Measurements from ENCODE around the gene DEPDC7.
"Not testable (repeated sequence)": the region's sequence is repeated elsewhere in the genome, so short reads cannot be mapped to it uniquely, and the experiment has no call there.

Gene DEPDC7

DNA sequence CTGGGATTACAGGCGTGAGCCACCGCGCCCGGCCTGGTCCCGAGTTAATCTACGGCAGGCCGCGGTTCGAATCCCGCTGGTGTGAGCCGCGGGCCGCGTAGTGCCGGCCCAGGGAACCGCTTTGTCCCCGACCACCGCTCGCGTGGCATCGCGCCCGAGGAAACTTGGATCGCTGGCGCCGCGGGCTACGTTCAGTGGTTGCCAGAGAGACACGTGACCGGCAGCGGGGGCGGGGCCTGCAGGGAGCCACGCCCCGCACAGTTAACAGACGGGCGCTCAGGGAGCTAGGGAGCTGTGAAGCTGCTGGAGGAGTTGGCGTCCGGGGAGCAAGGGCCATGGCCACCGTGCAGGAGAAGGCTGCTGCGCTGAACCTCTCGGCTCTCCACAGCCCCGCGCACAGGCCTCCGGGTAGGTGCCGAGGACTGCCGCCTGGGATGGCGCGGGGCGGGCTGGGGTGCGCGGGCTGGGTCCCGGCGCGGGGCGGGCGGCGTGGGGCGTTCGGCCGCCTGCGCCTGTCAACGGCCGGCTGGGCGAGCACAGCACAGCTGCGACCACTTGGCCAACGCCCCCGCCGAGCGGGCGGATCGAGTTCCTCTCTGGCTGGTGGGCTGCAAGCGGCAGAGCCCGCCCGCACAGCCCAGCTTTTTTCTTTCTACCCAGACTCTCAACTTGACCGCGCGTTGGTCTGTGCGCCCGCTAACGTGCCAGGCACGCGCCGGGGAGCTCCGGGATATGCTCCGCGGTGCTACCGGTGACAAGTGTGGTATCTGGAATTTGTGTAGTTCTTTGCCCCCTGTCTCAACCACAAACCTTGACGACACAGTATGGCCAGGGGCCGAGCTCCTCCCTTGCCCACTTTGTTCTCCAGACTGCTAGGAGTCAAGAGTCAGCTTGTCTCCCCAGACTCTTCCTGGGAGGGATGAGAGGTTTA, at the start of gene DEPDC7:
Gene DEPDC7, plus strand, starts transcription at position 258 of the 931 bp plus-strand sequence. Its CDS starts 78 bp downstream, at position 336.
- H3K27me3 ChIP-seq (ENCODE audit: insufficient read depth, low read length), result peaks cover 29% of the 10 kb centered on the region
- no peaks in the 10 kb centered on the region for H3K36me3 ChIP-seq (ENCODE audit: insufficient read depth, low read depth, low read length)
- H3K9me3 ChIP-seq (ENCODE audit: insufficient read depth, low read depth, low read length), result no peaks in the 10 kb centered on the region
- H3K27ac ChIP-seq (ENCODE audit: low read length), result no peak within 1 kb of the TSS
- H3K4me1 ChIP-seq (ENCODE audit: insufficient read depth, low read length), result peaks cover 9% of the 10 kb centered on the region; the same call in 1 of the 2 replicates
- H3K4me3 ChIP-seq (ENCODE audit: low read length), result peak within 1 kb of the TSS; percentile 66
- no peak within 1 kb of the TSS; the same call in 1 of the 2 replicates for H3K9ac ChIP-seq (ENCODE audit: low read depth, low read length)

DNA sequence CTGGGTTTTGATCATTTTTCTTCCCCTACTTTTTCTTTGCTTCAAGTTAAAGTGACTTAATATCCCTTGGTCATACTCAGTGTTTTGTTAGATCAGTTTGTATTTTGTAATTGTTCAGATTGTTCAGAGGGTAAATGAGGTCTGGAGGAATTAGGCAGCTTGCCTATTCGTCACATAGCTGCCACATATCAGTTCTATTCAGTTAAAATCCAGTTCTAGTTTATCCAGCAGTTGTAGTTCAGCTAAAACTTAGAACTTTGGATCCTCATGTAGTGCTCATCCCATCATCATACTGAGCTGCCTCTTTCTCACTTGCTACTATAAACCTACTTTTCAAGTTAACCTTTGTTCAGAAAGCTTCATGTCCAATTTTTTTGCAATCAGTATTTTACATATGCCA, 47.1 kb upstream of the DEPDC7 start:
- H3K4me1 ChIP-seq (ENCODE audit: insufficient read depth, low read length), result no peaks in the 10 kb centered on the region
- peaks cover 96% of the 10 kb centered on the region for H3K36me3 ChIP-seq (ENCODE audit: insufficient read depth, low read depth, low read length)
- H3K4me3 ChIP-seq (ENCODE audit: low read length), result no peak overlapping the region
- no peaks in the 10 kb centered on the region for H3K27me3 ChIP-seq (ENCODE audit: insufficient read depth, low read length)
- no peak overlapping the region for H3K27ac ChIP-seq (ENCODE audit: low read length)
- H3K9me3 ChIP-seq (ENCODE audit: insufficient read depth, low read depth, low read length), result no peaks in the 10 kb centered on the region
- no peak overlapping the region for H3K9ac ChIP-seq (ENCODE audit: low read depth, low read length)

DNA sequence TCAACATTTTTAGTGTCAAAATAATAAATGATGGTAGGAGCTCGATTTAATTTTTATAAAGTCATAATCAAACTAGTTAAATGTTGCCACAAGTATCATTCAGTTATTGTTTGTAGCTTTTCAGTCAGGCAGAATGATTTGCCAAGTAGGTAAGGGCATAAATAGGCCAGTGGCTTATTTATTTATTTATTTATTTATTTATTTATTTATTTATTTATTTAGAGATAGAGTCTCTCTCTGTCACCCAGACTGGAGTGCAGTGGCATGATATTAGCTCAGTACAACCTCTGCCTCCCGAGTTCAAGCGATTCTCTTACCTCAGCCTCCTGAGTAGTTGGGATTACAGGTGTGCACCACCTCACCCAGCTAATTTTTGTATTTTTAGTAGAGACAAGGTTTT, 43.4 kb upstream of the DEPDC7 start:
- H3K4me1 ChIP-seq (ENCODE audit: insufficient read depth, low read length); H3K27ac ChIP-seq (ENCODE audit: low read length); H3K9me3 ChIP-seq (ENCODE audit: insufficient read depth, low read depth, low read length); H3K9ac ChIP-seq (ENCODE audit: low read depth, low read length); H3K4me3 ChIP-seq (ENCODE audit: low read length); H3K27me3 ChIP-seq (ENCODE audit: insufficient read depth, low read length): not testable (repeated sequence)
- peaks cover 98% of the 10 kb centered on the region for H3K36me3 ChIP-seq (ENCODE audit: insufficient read depth, low read depth, low read length)

DNA sequence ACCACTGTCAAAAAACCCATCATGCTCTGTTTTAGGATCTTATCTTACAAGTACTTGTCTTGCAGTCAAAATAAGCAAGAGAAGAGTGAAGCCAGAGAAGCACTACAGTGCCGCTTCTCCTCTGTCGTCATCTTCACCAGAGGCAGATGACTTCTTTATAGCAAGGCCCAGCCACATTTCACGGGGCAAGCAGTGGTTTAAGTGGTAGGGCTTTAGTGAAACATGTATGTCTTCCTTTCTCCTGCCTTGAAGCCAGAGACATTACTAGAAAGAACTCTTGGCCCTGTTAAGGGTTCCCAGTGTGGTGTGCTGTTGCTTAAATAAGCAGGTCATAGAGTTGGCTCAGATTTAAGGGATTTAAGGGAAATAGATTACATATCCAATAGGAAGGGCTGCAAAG, 42.9 kb upstream of the DEPDC7 start:
- Histone ChIP-seq H3K36me3 (ENCODE audit: insufficient read depth, low read depth, low read length) (peaks cover 98% of the 10 kb centered on the region), H3K27ac (ENCODE audit: low read length) (no peak overlapping the region), H3K9me3 (ENCODE audit: insufficient read depth, low read depth, low read length) (no peaks in the 10 kb centered on the region), H3K9ac (ENCODE audit: low read depth, low read length) (no peak overlapping the region), H3K4me3 (ENCODE audit: low read length) (no peak overlapping the region), H3K4me1 (ENCODE audit: insufficient read depth, low read length) (no peaks in the 10 kb centered on the region), H3K27me3 (ENCODE audit: insufficient read depth, low read length) (no peaks in the 10 kb centered on the region)

DNA sequence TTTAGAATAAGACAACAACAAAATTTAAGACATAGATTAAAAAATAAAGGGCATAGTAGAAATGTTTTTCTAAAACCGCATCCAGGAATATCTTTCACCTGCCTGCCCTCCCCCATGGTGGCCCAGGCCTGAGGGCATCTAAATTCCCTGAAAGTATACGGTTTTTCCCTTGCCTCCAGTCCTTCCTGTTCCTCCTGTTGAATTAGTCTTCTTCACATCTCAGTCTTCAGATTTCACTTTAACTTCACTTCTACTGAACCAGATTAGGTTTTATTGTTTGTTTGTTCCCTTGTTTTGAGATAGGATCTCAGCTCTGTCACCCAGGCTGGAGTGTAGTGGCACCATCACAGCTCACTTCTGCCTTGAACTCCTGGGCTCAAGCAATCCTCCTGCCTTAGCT, 33.1 kb upstream of the DEPDC7 start:
- H3K4me1 ChIP-seq (ENCODE audit: insufficient read depth, low read length), result no peaks in the 10 kb centered on the region
- peaks cover 26% of the 10 kb centered on the region for H3K36me3 ChIP-seq (ENCODE audit: insufficient read depth, low read depth, low read length)
- H3K27ac ChIP-seq (ENCODE audit: low read length), result no peak overlapping the region
- H3K27me3 ChIP-seq (ENCODE audit: insufficient read depth, low read length), result no peaks in the 10 kb centered on the region
- no peak overlapping the region for H3K4me3 ChIP-seq (ENCODE audit: low read length)
- H3K9ac ChIP-seq (ENCODE audit: low read depth, low read length), result no peak overlapping the region
- H3K9me3 ChIP-seq (ENCODE audit: insufficient read depth, low read depth, low read length), result no peaks in the 10 kb centered on the region

DNA sequence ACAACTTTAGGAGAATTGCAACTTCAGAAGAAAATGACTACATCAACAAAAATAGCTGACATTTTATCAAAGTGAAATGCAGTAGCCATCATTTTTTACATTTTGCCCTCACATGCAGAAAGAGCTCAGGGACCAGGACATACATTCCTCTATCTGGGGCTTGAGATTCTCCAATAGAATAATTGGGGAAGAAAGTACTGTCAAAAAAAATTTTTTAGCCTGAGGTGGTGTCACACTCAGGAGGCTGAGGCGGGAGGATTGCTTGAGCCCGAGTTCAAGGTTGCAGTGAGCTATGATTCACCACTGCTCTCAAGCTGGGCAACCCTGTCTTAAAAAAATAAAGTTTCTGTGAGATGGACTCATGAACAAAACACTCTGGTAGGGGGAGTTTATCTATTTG, 32.2 kb upstream of the DEPDC7 start:
- Histone ChIP-seq H3K4me3 (ENCODE audit: low read length) (no peak overlapping the region), H3K4me1 (ENCODE audit: insufficient read depth, low read length) (no peaks in the 10 kb centered on the region), H3K9ac (ENCODE audit: low read depth, low read length) (no peak overlapping the region), H3K36me3 (ENCODE audit: insufficient read depth, low read depth, low read length) (peaks cover 17% of the 10 kb centered on the region), H3K27me3 (ENCODE audit: insufficient read depth, low read length) (no peaks in the 10 kb centered on the region), H3K27ac (ENCODE audit: low read length) (no peak overlapping the region), H3K9me3 (ENCODE audit: insufficient read depth, low read depth, low read length) (no peaks in the 10 kb centered on the region)

DNA sequence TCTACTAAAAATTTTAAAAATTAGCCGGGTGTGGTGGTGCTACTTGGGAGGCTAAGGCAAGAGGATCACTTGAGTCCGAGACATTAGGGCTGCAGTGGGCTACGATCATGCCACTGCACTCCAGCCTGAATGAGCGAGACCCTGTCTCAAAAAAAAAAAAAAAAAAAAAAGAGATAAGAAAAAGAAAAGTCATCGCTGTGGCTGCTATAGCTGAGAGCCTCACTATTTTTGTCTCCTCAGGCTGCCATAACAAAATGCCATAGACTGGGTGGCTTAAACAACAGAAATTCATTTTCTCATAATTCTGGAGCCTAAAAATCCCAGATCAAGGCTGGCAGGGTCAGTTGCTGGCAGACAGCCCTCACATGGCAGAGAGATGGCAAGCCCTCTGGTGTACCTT, 30.1 kb upstream of the DEPDC7 start:
- no peaks in the 10 kb centered on the region for H3K4me1 ChIP-seq (ENCODE audit: insufficient read depth, low read length)
- no peak overlapping the region for H3K4me3 ChIP-seq (ENCODE audit: low read length)
- no peaks in the 10 kb centered on the region for H3K36me3 ChIP-seq (ENCODE audit: insufficient read depth, low read depth, low read length)
- H3K9ac ChIP-seq (ENCODE audit: low read depth, low read length), result no peak overlapping the region
- H3K9me3 ChIP-seq (ENCODE audit: insufficient read depth, low read depth, low read length), result no peaks in the 10 kb centered on the region
- H3K27me3 ChIP-seq (ENCODE audit: insufficient read depth, low read length), result no peaks in the 10 kb centered on the region
- no peak overlapping the region for H3K27ac ChIP-seq (ENCODE audit: low read length)

DNA sequence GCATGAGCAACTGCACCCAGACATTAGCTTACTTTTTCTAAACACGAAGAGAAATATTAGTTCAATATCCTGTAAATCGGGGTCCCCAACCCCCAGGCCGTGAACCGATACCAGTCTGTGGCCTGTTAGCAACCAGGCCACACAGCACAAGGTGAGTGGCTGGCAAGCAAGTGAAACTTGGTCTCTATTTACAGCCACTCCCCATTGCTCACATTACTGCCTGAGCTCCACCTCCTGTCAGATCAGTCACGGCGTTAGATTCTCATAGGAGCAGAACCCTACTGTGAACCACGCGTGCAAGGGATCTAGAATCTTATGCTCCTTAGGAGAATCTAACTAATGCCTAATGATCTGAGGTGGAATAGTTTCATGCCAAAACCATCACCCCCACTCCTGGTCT, 27.8 kb upstream of the DEPDC7 start:
- H3K9ac ChIP-seq (ENCODE audit: low read depth, low read length), result no peak overlapping the region
- H3K4me3 ChIP-seq (ENCODE audit: low read length), result no peak overlapping the region
- no peaks in the 10 kb centered on the region for H3K36me3 ChIP-seq (ENCODE audit: insufficient read depth, low read depth, low read length)
- no peaks in the 10 kb centered on the region for H3K4me1 ChIP-seq (ENCODE audit: insufficient read depth, low read length)
- H3K27ac ChIP-seq (ENCODE audit: low read length), result no peak overlapping the region
- H3K9me3 ChIP-seq (ENCODE audit: insufficient read depth, low read depth, low read length), result no peaks in the 10 kb centered on the region
- no peaks in the 10 kb centered on the region for H3K27me3 ChIP-seq (ENCODE audit: insufficient read depth, low read length)

DNA sequence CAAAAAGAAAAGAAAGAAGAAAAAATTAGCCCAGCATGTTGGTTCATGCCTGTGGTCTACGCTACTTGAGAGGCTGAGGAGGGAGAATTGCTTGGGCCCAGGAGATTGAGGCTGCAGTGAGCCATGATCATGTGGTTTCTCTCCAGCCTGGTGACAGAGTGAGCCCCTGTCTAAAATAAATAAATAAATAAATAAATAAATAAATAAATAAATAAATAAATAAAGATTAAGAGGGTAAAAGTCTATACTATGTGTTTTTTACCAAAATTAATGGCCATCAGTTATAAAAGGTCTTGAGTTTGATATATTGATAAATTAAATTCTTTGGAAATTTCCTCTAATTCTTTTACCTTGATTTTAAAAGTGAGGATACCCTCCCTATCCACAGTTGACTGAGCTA, 25.2 kb upstream of the DEPDC7 start:
- no peaks in the 10 kb centered on the region for H3K9me3 ChIP-seq (ENCODE audit: insufficient read depth, low read depth, low read length)
- no peak overlapping the region for H3K9ac ChIP-seq (ENCODE audit: low read depth, low read length)
- H3K36me3 ChIP-seq (ENCODE audit: insufficient read depth, low read depth, low read length), result no peaks in the 10 kb centered on the region

DNA sequence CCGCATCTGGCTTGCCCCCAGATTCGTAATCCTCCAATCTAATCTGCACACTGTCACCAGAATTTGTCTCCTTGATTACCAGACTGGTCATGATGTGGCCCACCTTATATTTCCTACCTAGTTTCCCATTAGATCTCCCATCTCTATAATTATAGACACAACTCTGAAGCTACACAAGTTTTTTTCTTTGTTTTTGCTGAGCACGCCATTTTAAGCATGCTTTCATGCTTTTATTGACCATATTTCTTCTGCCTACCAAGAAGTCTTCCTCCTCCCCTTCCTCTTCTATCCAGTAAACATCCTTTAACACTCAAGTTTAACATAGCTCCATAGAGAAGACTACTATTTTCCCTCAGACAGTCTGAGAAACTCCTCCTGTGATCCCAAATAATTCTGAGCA, 24.3 kb upstream of the DEPDC7 start:
- Histone ChIP-seq H3K4me3 (ENCODE audit: low read length) (no peak overlapping the region), H3K36me3 (ENCODE audit: insufficient read depth, low read depth, low read length) (no peaks in the 10 kb centered on the region), H3K9me3 (ENCODE audit: insufficient read depth, low read depth, low read length) (no peaks in the 10 kb centered on the region), H3K9ac (ENCODE audit: low read depth, low read length) (no peak overlapping the region), H3K27ac (ENCODE audit: low read length) (no peak overlapping the region), H3K27me3 (ENCODE audit: insufficient read depth, low read length) (no peaks in the 10 kb centered on the region), H3K4me1 (ENCODE audit: insufficient read depth, low read length) (no peaks in the 10 kb centered on the region)

More for the DNA sequence above, 25.2 kb upstream of the DEPDC7 start:
- Histone ChIP-seq H3K4me1 (ENCODE audit: insufficient read depth, low read length) (no peaks in the 10 kb centered on the region), H3K4me3 (ENCODE audit: low read length) (no peak overlapping the region), H3K27ac (ENCODE audit: low read length) (no peak overlapping the region), H3K27me3 (ENCODE audit: insufficient read depth, low read length) (no peaks in the 10 kb centered on the region)

DNA sequence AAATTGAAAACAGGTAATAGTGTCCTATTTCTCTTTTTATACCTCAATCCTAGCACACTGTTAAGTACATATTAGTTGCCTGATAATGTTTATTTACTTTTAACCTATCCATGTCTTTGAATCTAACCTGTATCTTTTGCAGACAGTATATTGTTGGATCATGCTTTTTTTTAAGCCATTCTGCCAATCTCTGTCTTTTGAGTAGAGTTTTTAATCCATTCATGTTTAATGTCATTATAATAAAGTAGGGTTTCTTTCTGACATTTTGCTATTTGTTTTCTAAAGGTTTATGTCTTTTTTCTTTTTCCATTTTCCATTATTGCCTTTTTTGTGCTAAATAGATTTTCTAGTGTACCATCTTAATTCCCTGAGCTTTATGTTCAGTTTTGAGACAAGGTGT, 23.8 kb upstream of the DEPDC7 start:
- Histone ChIP-seq H3K27ac (ENCODE audit: low read length) (no peak overlapping the region), H3K9me3 (ENCODE audit: insufficient read depth, low read depth, low read length) (no peaks in the 10 kb centered on the region), H3K36me3 (ENCODE audit: insufficient read depth, low read depth, low read length) (no peaks in the 10 kb centered on the region)

DNA sequence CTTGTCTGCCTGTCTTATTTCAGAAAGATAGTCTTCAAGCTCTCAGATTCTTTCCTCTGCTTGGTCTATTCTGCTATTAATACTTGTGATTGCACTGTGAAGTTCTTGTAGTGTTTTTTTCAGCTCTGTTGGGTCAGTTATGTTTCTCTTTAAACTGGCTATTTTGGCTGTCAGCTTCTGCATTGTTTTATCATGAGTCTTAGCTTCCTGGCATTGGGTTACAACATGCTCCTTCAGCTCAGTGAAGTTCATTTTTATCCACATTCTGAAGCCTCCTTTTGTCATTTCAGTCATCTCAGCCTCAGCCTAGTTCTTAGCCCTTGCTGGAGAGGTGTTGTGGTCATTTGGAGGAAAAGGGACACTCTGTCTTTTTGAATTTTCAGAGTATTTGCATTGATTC, 15.5 kb upstream of the DEPDC7 start:
- H3K9me3 ChIP-seq (ENCODE audit: insufficient read depth, low read depth, low read length), result no peaks in the 10 kb centered on the region
- H3K9ac ChIP-seq (ENCODE audit: low read depth, low read length), result no peak overlapping the region
- no peak overlapping the region for H3K27ac ChIP-seq (ENCODE audit: low read length)
- H3K36me3 ChIP-seq (ENCODE audit: insufficient read depth, low read depth, low read length), result no peaks in the 10 kb centered on the region
- no peak overlapping the region for H3K4me3 ChIP-seq (ENCODE audit: low read length)
- no peaks in the 10 kb centered on the region for H3K27me3 ChIP-seq (ENCODE audit: insufficient read depth, low read length)
- H3K4me1 ChIP-seq (ENCODE audit: insufficient read depth, low read length), result no peaks in the 10 kb centered on the region

More for the DNA sequence above, 23.8 kb upstream of the DEPDC7 start:
- H3K4me3 ChIP-seq (ENCODE audit: low read length), result no peak overlapping the region
- no peaks in the 10 kb centered on the region for H3K27me3 ChIP-seq (ENCODE audit: insufficient read depth, low read length)
- H3K4me1 ChIP-seq (ENCODE audit: insufficient read depth, low read length), result no peaks in the 10 kb centered on the region
- H3K9ac ChIP-seq (ENCODE audit: low read depth, low read length), result no peak overlapping the region
